Activated B cell treated with CpG ODN at 0.5 μM for 24 hours (primary cell): ENCODE data around the gene HSPB1. TPM values are rescaled to one million over a fixed set of nuclear protein-coding genes. Genes with fewer than 3 reads are reported as not detected.

ENCODE experiments used
- ATAC-seq: fragments of 200-7000 bp; cut with Tn5 transposase; one replicate; pipeline ENCODE4 v1.10.0; 2021; ENCODE audit warnings: low read depth, mild to moderate bottlenecking, moderate library complexity
- CTCF ChIA-PET: fragments of 350-600 bp; sonication (Branson Sonifier 250); formaldehyde crosslinking; loops from one replicate; lab custom pipeline; 2021; ENCODE audit warnings: antibody characterized with exemption; lab: Charles Lee
- POLR2A ChIA-PET: fragments of 350-600 bp; sonication (Branson Sonifier 250); formaldehyde crosslinking; loops from one replicate; lab custom pipeline; 2021; ENCODE audit warnings: antibody characterized with exemption; lab: Charles Lee
- DNase-seq: peaks from one replicate; pipeline ENCODE4 v3.0.0; 2022
- H3K27ac Mint-ChIP-seq: one replicate; pipeline ENCODE4 v1.8.0; 2020; ENCODE audit warnings: mixed read lengths
- H3K27me3 Mint-ChIP-seq: one replicate; pipeline ENCODE4 v1.8.0; 2021; ENCODE audit warnings: mixed read lengths
- H3K36me3 Mint-ChIP-seq: one replicate; pipeline ENCODE4 v1.8.0; 2021; ENCODE audit warnings: low read depth, mixed read lengths
- H3K4me1 Mint-ChIP-seq: one replicate; pipeline ENCODE4 v1.8.0; 2021; ENCODE audit warnings: mixed read lengths
- H3K4me3 Mint-ChIP-seq: one replicate; pipeline ENCODE4 v1.8.0; 2020; ENCODE audit warnings: mild to moderate bottlenecking, mixed read lengths
- H3K9me3 Mint-ChIP-seq: one replicate; pipeline ENCODE4 v1.8.0; 2020; ENCODE audit warnings: mixed read lengths
- intact Hi-C: fragments of 100-400 bp; cut with micrococcal nuclease; formaldehyde crosslinking; loops from one replicate; pipeline ENCODE4 v1.15.1; 2024
- total RNA-seq: library from RNA; stranded (reverse); gene quantifications from 2 replicates; pipeline ENCODE4 v1.2.3, GENCODE V29; 2022
- TF ChIP-seq, protein P1 (sequence below): fragments of 200-600 bp; IDR thresholded peaks from one replicate; pipeline ENCODE4 v1.8.0; 2022; ENCODE audit warnings: antibody characterized with exemption, mild to moderate bottlenecking

The HSPB1 gene
- total RNA-seq, 1 donor from 2014 or later = 65.6 TPM

DNA sequence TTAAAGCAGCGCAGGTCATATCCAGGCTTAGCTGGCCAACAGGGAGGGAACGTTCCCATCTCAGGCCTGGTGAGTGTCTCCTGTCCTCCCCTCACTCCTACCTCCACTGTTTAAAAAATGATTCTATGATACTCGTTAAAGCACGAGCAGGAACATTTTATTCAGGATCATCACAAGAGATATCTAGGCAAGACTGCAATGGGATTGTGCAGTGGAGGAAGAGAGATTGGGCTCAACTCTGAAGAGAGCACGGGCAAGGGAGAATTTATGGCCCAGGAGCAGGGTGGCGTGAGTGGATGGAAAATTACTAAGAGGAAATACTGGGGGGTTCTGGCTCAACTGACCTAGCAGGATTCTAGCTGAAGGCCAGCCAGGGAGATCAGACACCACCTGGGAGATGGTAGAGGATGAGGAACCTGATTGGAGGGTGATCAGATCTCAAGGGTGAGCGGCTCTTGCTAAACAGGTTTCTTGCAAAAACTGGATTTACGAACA is 9.0 kb upstream of the HSPB1 start:
- intact Hi-C loops = loop anchor here (5.0 kb wide), 2 partner anchors 819 to 1039 kb away; no protein-coding TSS in a partner anchor
- Mint-ChIP-seq H3K4me3 (no peak overlapping the region), H3K27me3 (peaks cover 9% of the 10 kb centered on the region), H3K9me3 (no peaks in the 10 kb centered on the region), H3K36me3 (no peaks in the 10 kb centered on the region), H3K27ac (no peak overlapping the region), H3K4me1 (peaks cover 7% of the 10 kb centered on the region)
- DNase-seq = no peak
- ATAC-seq = no peak
- TF ChIP-seq, protein P1, sequence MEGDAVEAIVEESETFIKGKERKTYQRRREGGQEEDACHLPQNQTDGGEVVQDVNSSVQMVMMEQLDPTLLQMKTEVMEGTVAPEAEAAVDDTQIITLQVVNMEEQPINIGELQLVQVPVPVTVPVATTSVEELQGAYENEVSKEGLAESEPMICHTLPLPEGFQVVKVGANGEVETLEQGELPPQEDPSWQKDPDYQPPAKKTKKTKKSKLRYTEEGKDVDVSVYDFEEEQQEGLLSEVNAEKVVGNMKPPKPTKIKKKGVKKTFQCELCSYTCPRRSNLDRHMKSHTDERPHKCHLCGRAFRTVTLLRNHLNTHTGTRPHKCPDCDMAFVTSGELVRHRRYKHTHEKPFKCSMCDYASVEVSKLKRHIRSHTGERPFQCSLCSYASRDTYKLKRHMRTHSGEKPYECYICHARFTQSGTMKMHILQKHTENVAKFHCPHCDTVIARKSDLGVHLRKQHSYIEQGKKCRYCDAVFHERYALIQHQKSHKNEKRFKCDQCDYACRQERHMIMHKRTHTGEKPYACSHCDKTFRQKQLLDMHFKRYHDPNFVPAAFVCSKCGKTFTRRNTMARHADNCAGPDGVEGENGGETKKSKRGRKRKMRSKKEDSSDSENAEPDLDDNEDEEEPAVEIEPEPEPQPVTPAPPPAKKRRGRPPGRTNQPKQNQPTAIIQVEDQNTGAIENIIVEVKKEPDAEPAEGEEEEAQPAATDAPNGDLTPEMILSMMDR = no peak
- ChIA-PET POLR2A (no interaction called here), CTCF (interaction anchor here (1.3 to 4.7 kb wide), 2 partner anchors 20 to 66 kb away, joined by 4 to 41 read pairs; partner anchors contain the start of gene YWHAG)

GRCh38 chr7:76294344-76295024 is 8.0 kb upstream of the HSPB1 start:
- TF ChIP-seq, protein P1 = no peak
- ChIA-PET POLR2A (interaction anchor here (0.6 to 0.7 kb wide), 3 partner anchors 8 to 18 kb away, joined by 3 to 8 read pairs (median 3); partner anchors contain the start of gene HSPB1), CTCF (interaction anchor here (1.3 to 4.7 kb wide), 3 partner anchors 19 to 65 kb away, joined by 3 to 41 read pairs (median 4); partner anchors contain the start of gene YWHAG)
- DNase-seq = peak; percentile 44
- Mint-ChIP-seq H3K27ac (no peak overlapping the region), H3K36me3 (no peaks in the 10 kb centered on the region), H3K4me1 (peaks cover 7% of the 10 kb centered on the region), H3K27me3 (peaks cover 9% of the 10 kb centered on the region), H3K9me3 (no peaks in the 10 kb centered on the region), H3K4me3 (no peak overlapping the region)
- peak; percentile 76 for ATAC-seq
- intact Hi-C loops = loop anchor here (5.0 kb wide), 2 partner anchors 818 to 1038 kb away; no protein-coding TSS in a partner anchor

DNA sequence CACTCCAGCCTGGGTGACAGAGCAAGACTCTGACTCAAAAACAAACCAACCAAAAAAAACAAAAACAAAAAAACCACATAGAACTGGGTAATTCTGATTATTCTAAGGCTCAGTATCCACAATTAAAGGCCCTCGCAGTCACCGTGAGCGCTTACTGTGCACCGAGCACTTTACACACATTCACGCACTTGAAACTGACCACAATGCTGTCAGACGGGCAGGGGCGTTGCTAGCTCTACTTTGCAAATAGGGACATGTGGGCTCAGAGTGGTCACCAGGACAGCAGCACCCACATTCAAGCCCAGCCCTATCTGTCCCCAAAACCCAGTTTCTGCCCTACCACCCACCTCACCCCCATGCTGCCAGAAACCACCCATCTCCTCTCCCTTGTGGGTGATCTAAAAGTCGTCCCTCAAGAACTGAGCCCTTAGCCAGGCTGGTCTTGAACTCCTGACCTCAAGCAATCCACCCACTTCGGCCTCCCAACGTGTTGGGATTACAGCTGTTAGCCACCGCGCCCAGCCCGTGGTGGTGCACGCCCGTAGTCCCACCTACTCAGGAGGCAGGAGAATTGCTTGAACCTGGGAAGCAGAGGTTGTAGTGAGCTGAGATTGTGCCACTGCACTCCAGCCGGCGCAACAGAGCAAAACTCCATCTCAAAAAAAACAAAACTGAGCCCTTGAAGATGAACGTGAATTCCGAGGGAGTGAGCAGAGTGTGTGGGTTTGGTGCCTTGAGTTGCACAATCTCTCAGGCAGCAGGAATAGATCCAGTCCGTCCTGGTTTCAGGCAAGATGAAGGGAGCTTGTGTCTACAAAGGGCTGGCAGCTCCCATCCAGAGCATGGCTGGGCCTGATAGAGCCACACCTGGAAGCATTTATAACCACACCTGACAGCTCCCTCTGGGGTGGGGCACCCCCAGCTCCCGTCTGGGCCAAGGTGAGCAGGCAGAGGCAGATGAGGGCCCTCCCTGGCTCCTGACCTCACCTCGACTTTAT is 5.4 kb upstream of the HSPB1 start:
- no peaks in the 10 kb centered on the region for H3K36me3 Mint-ChIP-seq
- no peak for ATAC-seq
- H3K9me3 Mint-ChIP-seq = no peaks in the 10 kb centered on the region
- intact Hi-C loops = no loop called here
- DNase-seq = no peak
- TF ChIP-seq, protein P1 = no peak
- no peak overlapping the region for H3K27ac Mint-ChIP-seq
- CTCF ChIA-PET = interaction anchor here (2.4 kb wide), 1 partner anchor 17 kb away, joined by 7 read pairs; no protein-coding TSS in a partner anchor
- H3K4me3 Mint-ChIP-seq = no peak overlapping the region
- peaks cover 4% of the 10 kb centered on the region for H3K4me1 Mint-ChIP-seq
- POLR2A ChIA-PET = no interaction called here
- H3K27me3 Mint-ChIP-seq = peaks cover 9% of the 10 kb centered on the region

GRCh38 chr7:76300166-76300731 is 2.2 kb upstream of the HSPB1 start:
- Mint-ChIP-seq H3K27me3 (no peaks in the 10 kb centered on the region), H3K9me3 (peaks cover 2% of the 10 kb centered on the region), H3K4me3 (no peak overlapping the region), H3K4me1 (peaks cover 13% of the 10 kb centered on the region), H3K27ac (no peak overlapping the region), H3K36me3 (no peaks in the 10 kb centered on the region)
- no peak for DNase-seq
- POLR2A ChIA-PET = interaction anchor here (0.7 kb wide), 1 partner anchor 8 kb away, joined by 3 read pairs; no protein-coding TSS in a partner anchor
- no peak for ATAC-seq
- CTCF ChIA-PET = no interaction called here
- intact Hi-C loops = loop anchor here (5.0 kb wide), 1 partner anchor 308 kb away; the partner anchor contains the start of gene TMEM120A
- TF ChIP-seq, protein P1 = no peak
